ENCODE measurements around the gene RAX.

DNA sequence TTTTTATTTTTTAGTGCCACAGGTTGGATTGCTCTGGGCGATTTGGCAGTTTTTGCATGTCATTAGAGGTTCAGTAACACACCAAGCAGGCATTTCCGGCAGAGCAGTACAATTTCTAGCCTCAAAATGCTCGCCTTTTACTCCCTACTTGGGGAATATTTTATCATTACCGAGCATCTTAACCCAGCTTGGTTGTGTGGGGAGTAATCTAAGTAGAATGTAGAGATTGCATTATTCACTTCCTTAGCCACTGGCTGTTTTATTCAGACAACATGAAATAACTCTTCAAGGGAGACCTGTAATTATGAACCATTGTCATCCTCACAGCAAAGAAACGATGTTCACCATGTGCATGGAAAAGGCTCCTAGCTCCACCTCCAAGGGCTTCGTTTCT is 40.2 kb downstream of the RAX start:
- no peak for TF ChIP-seq RCOR1 (conservative IDR thresholded peaks at IDR 0.05; ENCODE audit: low read depth, low read length)
- no peak for TF ChIP-seq CHD4 (IDR thresholded peaks at IDR 0.05)
- TF ChIP-seq, protein P1, sequence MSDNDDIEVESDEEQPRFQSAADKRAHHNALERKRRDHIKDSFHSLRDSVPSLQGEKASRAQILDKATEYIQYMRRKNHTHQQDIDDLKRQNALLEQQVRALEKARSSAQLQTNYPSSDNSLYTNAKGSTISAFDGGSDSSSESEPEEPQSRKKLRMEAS (IDR thresholded peaks at IDR 0.05; ENCODE audit: low read depth, low read length), result no peak
- TF ChIP-seq POLR2AphosphoS2 (IDR thresholded peaks at IDR 0.05; ENCODE audit: low read depth, low read length), result no peak
- no peak for TF ChIP-seq POLR2AphosphoS5 (IDR thresholded peaks at IDR 0.05; ENCODE audit: low read length)
- no peak for TF ChIP-seq KDM1A (IDR thresholded peaks at IDR 0.05; ENCODE audit: borderline replicate concordance)
- TF ChIP-seq MTA2 (IDR thresholded peaks at IDR 0.05; ENCODE audit: low read depth), result no peak
- no peak for TF ChIP-seq FOXK2 (IDR thresholded peaks at IDR 0.05)
- no peak for TF ChIP-seq ZNF274 (IDR thresholded peaks at IDR 0.05; ENCODE audit: insufficient read depth, insufficient read length)
